ENCODE results near the gene ADNP.

Gene ADNP

GRCh38 chr20:50932016-50932485, 814 bp upstream of the ADNP start:
- no peak for DNase-seq (ENCODE audit: low spot score)

- no peak for DNase-seq (ENCODE audit: low spot score)
Observed at GRCh38 chr20:50930976-50931305, 296 bp downstream of the ADNP start.

GRCh38 chr20:50930139-50930975, 880 bp downstream of the ADNP start:
- no peak for DNase-seq (ENCODE audit: low spot score)

- peak; percentile 95 for DNase-seq (ENCODE audit: low spot score)
Observed at GRCh38 chr20:50929299-50930138, 1.7 kb downstream of the ADNP start.

- no peak for DNase-seq (ENCODE audit: low spot score)
Observed at GRCh38 chr20:50928469-50928868, 2.8 kb downstream of the ADNP start.

GRCh38 chr20:50926530-50926929, 4.7 kb downstream of the ADNP start:
- no peak for DNase-seq (ENCODE audit: low spot score)

GRCh38 chr20:50924261-50924920, 6.8 kb downstream of the ADNP start:
- DNase-seq (ENCODE audit: low spot score): no peak

- DNase-seq (ENCODE audit: low spot score): no peak
Observed at GRCh38 chr20:50921803-50922501, 9.3 kb downstream of the ADNP start.

- DNase-seq (ENCODE audit: low spot score): no peak
Observed at GRCh38 chr20:50920997-50921396, 10.2 kb downstream of the ADNP start.

GRCh38 chr20:50919567-50919966, 11.7 kb downstream of the ADNP start:
- DNase-seq (ENCODE audit: low spot score): peak; percentile 41

GRCh38 chr20:50918403-50918802, 12.8 kb downstream of the ADNP start:
- no peak for DNase-seq (ENCODE audit: low spot score)

- no peak for DNase-seq (ENCODE audit: low spot score)
Observed at GRCh38 chr20:50916934-50917333, 14.3 kb downstream of the ADNP start.

- no peak for DNase-seq (ENCODE audit: low spot score)
Observed at GRCh38 chr20:50916257-50916656, 15.0 kb downstream of the ADNP start.

- no peak for DNase-seq (ENCODE audit: low spot score)
Observed at GRCh38 chr20:50915424-50915823, 15.8 kb downstream of the ADNP start.

- peak; percentile 71 for DNase-seq (ENCODE audit: low spot score)
Observed at GRCh38 chr20:50913690-50914375, 17.4 kb downstream of the ADNP start.

- DNase-seq (ENCODE audit: low spot score): no peak
Observed at GRCh38 chr20:50911716-50912115, 19.5 kb downstream of the ADNP start.

GRCh38 chr20:50911030-50911429, 20.2 kb downstream of the ADNP start:
- DNase-seq (ENCODE audit: low spot score): no peak

- no peak for DNase-seq (ENCODE audit: low spot score)
Observed at GRCh38 chr20:50909413-50909812, 21.8 kb downstream of the ADNP start.

GRCh38 chr20:50904067-50904570, 27.1 kb downstream of the ADNP start:
- DNase-seq (ENCODE audit: low spot score): no peak

- no peak for DNase-seq (ENCODE audit: low spot score)
Observed at GRCh38 chr20:50903353-50904051, 27.7 kb downstream of the ADNP start.

- DNase-seq (ENCODE audit: low spot score): no peak
Observed at GRCh38 chr20:50901301-50901700, 29.9 kb downstream of the ADNP start.
